D341Med (cell line): ENCODE data around the gene ANGEL1.

ENCODE experiments used
- DNase-seq: peaks from one replicate; pipeline ENCODE4 v3.0.0; 2012; ENCODE audit warnings: low spot score

The ANGEL1 gene, protein sequence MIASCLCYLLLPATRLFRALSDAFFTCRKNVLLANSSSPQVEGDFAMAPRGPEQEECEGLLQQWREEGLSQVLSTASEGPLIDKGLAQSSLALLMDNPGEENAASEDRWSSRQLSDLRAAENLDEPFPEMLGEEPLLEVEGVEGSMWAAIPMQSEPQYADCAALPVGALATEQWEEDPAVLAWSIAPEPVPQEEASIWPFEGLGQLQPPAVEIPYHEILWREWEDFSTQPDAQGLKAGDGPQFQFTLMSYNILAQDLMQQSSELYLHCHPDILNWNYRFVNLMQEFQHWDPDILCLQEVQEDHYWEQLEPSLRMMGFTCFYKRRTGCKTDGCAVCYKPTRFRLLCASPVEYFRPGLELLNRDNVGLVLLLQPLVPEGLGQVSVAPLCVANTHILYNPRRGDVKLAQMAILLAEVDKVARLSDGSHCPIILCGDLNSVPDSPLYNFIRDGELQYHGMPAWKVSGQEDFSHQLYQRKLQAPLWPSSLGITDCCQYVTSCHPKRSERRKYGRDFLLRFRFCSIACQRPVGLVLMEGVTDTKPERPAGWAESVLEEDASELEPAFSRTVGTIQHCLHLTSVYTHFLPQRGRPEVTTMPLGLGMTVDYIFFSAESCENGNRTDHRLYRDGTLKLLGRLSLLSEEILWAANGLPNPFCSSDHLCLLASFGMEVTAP

DNA sequence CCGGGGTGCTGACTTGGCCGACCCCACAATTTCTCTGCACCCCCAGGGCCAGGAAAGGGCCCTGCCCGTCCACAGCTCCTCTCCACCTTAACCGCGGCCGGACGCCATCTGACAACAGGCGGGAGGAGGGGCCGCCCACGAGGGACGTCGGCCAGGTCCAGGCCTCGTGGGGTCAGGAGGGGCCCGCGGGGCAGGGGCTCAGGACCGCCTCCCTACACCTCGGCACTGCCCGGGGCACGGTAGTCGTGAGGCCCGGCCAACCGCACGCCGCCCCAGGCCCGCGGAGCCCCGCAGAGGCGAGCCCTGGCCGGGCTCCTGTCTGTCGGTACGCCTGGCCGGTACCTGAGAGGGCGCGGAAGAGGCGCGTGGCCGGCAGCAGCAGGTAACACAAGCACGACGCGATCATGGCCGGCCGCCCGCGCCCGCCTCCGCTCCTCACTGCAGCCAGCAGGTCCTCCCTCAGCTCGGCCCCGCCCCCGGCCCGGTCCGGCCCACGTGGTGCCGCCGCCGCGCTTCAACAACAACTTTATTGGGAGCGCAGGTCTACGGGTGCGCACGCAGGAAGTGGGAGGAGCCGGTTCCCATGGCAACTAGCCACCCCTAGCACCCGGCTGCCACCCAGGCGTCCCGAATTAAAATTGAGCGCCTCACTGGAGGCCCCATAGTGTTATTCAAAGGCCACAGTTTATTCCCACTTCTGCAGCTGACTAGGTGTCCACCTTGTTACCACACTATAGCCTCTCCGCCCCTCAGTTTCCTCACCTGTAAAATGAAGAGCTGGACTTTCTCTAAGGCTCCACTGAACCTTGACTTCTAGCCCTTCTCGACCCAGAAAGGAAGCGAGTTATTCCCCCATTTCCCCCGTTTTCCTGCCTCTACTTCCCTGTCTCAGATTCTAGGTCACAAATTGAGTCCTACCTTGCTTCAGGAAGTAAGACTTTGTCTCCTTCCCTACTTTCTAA is at the start of gene ANGEL1:
Gene ANGEL1 (minus strand): TSS at position 461 of the 962 bp plus-strand sequence. CDS start 55 bp downstream, at position 406.
- peak; percentile 97 for DNase-seq

DNA sequence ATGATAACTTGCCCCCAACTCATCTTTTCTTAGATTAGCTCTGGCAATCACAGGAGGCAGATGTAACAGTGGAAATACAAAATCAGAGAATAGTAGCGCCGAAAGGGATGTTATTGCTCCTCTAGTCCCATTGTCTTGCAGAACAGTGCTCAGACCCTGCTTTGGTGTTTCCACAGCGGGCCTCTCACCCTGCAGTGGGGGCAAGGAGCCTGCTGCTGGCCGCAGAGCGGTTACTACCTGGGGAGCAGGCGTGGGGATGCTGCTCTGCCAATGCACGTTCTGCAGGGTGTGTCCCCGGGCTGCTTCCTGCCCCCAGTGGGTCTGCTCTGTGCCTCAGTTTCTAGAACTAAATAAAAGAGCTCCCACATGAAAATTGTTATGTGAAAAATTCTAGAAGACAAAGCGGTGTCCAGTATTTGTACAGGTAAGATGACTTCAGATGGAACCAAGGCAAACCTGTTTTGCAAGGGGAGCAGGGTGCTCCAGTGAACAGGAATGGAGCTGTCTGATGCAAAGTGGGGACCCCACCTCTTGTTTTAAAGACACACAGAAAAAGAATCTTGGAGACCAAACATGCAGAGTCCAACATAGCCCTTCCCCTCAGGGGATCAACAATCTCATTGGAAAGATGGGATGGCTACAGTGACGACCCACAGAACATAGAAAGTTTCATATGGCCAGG is 49.0 kb upstream of the ANGEL1 start:
- no peak for DNase-seq

DNA sequence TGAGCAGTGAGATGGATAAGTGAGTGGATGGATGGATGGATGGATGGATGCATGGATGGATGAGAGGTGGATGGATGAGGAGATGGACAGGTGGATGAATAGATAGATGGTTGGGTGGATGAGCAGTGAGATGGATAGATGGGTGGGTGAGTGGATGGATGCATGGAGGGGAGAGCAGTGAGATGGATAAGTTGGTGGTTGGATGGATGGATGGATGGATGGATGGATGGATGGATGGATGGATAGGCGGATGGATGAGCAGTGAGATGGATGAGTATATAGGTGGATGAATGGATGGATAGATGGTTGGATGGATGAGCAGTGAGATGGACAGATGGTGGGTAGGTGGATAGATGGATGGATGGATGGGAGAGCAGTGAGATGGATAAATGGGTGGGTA is 44.1 kb upstream of the ANGEL1 start:
- no peak for DNase-seq

DNA sequence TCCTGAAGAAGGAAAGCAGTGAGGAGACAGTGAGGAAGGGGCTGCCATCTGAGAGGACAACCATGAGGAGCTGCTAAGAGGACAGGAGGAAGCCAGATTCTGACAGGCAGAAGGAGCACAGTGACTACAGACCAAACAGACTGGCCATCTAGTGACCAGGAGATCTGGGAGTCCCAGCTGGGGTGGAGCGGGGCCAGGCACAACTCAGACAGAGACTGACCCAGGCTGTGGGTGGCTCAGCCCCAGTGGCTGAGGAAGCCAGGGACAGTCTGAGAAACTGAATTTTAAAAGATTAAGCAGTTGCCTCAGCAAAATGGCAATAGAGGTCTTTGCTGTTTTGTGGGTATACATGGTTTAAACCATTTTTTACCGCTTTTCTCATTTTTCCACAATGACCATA is 42.4 kb upstream of the ANGEL1 start:
- no peak for DNase-seq

DNA sequence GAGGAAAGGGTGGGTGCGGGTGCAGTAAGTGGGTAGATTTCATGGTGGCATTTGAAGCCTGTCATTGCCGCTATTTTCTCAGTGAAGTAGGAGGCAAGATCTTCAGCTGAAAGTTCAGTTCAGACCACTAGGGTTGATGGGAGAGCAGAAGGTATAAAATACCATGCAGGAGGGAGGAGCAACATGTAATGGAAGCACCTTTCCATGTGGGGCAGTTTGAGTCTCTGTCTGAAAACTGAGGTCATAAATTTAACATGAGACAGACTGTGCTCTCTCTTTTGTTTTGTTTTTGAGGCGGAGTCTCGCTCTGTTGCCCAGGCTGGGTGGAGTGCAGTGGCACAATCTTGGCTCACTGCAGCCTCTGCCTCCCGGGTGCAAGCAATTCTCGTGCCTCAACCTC is 36.2 kb upstream of the ANGEL1 start:
- no peak for DNase-seq

DNA sequence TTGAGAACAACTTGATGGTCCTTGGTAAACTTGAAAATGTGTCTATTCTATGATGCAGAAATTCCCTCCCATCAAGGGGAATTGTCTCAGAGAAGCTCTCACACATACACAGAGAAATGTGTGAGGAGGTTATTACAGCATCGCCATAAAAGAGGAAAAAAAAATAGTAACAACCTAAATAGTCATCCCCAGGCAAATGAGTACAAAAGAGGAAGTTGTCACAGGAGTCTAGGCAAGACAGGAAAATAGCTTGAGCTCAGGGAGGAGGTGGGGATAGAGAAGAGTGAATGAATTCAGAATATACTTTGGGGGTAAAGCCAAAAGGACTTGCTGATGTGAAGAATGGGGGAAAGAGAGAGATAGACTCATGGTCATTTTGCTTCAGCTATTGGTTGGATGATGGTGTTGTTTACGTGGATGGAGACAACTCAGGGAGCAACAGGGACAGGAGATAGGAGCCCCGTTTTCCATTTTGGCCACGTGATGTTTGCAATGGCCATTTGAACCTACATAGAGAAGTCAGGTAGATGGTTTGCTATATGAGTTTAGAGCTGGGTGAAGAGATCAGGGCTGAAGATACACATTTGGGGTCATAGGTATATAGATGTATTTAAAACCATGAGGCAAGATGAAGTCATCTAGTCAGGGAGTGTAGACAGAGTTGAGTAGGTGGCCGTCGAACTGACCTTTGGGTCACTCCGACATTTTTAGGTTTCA is 33.8 kb upstream of the ANGEL1 start:
- no peak for DNase-seq

DNA sequence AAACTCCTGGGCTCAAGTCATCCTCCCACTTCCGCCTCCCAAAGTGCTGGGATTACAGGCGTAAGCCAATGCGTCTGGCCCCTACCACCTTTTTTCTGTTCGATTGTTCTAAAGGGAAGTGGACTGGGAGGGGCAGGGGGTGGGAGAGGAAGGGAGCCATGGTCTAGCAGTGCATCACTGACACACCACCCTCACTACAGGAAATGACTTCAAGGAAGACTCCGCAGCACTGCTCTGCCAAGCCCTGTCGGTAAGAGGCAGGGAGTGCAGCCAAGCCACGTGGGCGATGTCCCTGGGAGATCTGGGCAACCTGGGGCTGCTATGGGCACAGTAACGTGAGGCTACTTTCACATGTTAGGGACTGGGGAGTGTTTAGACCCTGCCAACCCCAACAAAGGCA is 31.5 kb upstream of the ANGEL1 start:
- DNase-seq = peak; percentile 48

DNA sequence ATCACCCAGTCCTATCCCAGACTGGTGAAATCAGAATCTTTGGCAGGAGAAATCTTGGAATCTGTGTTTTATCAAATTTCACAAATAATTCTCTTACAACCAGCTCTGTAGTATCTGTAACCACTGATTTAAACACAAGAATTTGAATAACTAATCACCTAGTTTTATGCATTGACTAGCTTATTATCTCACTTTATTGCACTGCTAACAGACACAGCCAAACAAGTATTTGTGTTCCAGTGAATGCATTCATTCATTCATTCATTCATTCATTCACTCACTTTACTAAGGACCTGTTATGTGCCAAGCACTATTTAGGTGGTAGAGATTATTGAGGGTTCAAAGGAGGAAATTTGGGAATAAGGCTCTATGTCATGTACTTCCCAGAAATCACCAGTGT is 29.7 kb upstream of the ANGEL1 start:
- DNase-seq = no peak

DNA sequence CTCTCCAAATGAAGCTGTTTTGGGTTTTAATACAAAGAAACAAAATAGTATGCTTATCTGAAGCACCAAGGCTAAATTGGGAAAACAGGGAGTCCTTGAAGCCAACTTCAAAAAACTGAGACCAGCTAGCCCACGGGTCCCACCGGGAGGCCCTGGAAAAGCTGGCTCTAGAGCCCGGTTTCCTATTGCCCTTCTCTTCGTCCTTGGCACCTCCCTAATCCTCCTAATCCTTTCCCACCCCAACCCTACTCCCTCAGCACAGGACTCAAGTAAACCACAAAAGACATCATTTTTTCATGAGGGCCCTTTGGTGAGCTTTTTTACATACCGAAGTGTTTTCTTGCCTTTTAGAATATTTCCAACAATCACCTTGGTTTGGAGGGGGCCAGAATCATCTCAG is 24.8 kb upstream of the ANGEL1 start:
- no peak for DNase-seq

DNA sequence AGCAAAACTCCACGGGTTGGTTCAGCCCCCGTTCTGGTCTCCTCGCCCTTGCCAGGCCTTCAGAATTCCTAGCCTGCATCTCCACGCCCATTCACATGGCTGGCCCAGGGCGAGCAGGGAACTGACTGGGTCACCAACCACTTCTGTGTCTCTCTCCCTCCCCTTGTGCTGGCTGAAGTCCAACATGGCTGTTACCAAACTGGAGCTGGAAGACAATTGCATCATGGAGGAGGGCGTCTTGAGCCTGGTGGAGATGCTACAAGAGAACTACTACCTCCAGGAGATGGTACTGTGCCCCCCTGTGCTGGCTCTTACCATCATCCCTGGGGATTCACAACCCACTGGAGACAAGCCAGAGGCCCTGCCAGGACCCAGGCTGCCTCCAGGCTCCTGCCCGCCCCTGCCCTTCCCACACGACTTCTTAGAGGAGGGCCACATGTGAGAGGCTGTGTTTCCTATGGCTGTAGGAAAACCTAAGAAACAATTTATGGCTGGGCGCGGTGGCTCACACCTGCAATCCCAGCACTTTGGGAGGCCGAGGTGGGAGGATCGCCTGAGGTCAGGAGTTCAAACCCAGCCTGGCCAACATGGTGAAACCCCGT is 23.4 kb upstream of the ANGEL1 start:
- no peak for DNase-seq

DNA sequence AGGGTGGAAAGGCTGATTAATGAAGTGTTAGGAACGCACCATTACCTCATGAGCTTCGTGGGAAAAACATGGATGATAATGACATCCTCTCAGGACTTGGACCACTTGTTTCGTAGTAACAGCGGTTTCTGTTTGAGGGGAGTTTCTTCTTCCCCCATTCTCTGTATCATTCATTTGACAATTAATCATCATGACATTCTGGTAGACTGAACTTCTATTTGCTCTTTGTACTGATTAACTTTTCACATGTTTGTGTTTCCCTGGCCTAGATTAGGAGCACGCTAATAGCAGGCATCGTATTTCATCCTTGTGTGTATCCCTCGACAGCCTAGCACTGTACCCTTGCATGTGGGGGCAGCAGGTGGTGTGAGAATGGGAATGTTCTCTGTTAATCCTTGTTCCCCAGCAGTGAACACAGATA is 21.6 kb upstream of the ANGEL1 start:
- no peak for DNase-seq

DNA sequence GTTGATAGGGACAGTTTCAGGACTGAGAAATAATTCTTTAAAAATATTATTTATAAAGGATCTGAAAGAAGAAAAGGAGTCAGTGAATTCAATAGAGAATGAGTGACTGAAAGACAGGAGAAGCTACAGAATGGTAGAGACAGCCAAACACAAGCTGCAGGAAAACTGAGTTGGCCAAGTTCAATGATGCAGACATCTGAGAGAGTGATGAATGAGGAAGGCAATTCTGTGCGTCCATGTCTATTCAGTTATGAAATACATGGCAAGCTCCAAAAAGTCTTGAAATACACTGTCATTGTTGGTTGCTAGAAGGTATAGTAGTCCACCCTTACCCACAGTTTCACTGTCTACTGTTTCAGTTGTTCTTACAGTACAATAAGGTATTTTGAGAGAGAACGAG is 20.3 kb upstream of the ANGEL1 start:
- DNase-seq = no peak

DNA sequence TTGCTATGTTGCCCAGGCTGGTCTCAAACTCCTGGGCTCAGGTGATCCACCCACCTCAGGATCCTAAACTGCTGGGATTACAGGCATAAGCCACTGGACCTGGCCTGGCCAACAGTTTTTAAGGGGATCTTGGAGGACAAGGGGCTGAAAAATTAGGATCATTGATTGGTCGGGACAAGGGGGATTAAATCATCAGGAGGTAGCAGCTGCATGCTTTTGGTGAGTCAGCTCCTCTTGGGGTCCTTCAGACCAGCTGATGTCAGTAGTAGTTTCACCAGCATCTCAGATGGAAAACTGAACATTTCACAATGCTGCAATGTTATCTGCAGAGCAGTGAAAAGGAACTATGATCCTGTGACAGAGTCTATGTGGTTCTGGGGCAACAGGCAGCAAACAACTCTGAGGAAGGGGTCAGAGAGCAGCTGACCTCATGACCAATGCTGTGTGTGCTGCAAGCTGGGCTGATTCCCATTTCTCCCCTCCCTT is 19.9 kb upstream of the ANGEL1 start:
- DNase-seq = no peak

DNA sequence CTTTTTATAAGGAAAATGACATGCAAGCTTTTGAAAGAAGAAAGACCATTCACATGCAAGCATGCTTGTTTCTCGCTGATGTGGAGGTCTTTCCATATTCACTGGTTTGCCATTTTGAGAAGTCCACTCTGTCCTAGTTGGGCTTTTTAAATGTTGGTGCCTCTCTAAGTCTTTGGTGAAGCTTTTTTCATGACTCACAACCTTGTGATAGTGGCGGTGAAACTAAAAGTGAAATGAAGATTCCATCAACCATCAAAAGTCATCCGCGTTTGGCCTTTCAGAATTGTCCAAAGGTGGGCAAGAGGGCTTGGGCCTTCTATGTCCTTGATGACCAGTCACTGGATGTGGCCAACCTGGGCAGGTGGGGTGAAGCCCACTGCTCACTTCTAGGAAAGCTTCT is 17.9 kb upstream of the ANGEL1 start:
- no peak for DNase-seq

DNA sequence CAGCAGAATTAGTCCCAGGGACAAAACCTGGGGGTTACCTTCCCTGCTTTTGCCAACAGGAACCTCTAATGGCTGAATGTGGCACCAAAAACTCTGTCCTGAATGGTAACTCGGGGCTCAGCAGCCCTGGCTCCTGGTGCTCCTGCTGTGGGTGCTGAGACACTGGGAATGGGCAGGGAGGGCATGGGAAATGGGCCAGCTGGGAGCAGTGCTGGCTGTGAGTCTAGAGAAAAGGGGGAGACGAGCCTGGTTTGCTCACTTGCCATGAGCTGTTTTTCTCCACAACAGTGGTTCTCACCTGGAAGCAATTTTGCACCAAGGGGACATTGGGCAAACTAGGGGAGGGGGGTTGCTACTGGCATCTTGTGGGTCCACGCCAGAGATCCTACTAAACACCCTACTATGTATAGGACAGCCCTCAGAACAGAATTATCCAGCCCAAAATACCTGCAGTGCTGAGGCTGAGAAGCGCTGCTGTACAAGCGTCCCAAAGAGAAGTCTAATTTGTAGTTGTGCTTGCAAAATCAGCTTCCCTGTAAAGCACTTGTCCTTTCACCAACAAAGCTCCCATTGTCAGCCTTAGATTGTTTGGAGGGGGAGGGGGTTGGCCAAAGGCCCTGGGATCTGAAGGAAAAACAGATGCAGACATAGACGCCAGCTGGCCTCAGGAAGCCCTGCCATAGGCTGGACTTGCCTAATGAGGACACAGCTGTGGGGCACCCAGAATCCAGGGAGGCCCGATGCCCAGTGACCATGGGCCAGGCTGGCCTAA is 17.2 kb upstream of the ANGEL1 start:
- no peak for DNase-seq

DNA sequence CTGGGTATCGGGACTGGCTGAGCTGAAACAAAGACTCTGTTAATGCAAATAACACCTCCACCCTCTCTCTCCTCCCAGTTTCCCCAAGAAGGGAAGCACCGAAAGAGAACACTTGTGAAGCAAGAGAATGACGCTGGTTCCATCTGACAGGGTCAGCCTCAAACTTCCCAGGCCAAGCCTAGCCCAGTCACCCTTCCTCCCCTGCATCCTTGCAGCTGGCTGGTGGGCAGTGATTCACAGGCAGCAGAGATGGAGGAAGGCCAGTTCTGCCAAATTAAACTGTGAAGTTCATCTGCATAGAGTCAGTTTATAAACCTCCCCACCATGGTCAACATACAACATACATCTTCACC is 16.3 kb upstream of the ANGEL1 start:
- DNase-seq = no peak

DNA sequence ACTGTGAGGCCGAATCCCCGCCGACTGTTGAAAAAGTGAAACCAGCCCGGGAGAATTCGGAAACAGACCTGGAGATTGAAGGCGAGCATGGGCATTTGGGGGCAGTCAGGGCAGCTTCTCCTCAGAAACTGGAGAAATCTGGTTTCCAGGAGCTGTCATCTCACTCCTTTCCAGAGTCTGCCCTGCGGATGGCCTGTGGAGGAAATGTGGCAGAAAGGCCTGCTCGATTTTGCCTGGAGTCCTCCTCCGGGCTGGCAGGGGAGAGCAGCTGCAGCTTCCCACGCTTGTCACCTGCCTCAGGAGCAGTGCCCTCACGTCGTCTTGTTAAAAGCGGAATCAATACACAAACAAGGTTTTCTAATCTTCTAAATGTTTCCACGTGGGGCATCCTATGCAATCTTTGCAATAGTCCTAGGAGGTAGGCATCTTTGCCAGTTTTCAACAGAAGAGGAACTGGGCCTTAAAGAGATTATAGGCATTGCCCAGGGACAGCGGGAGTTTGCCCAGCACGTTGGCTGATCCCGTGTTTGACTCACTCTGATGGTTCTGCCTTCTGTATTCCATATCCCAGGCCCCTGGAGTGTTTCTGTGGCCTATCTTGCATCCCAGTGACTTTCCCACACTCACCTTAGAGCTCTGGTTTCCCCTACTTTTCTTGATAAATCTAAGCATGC is 15.8 kb upstream of the ANGEL1 start:
- DNase-seq = no peak

DNA sequence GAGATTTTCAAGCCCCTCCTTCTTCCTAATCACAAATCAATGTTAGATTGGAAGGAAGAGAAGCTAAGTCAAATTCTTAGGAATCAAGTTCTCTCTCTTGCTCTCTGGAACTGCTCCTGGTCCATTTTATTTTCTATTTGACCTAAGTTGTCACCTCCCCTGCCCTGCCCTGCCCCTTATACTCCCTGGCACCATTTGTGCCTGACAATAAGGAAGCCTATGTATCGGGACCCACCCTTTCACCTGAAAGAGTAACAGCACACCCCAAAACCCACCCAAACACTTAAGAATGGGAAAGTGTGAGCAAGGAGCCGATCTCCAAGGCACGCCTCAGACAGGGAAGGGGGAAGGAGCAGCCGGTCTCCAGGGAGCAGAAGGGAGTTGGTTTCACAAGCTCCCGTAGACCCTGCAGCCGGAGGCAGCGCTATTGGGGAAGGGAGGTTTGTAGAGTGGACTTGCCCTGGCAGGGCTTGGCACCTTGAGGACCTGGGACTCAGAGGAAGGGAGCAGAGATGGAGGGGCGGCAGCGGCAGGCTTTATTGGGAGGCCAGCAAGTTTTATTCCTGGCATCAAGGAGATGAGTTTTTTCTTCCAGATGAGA is 15.1 kb upstream of the ANGEL1 start:
- no peak for DNase-seq

DNA sequence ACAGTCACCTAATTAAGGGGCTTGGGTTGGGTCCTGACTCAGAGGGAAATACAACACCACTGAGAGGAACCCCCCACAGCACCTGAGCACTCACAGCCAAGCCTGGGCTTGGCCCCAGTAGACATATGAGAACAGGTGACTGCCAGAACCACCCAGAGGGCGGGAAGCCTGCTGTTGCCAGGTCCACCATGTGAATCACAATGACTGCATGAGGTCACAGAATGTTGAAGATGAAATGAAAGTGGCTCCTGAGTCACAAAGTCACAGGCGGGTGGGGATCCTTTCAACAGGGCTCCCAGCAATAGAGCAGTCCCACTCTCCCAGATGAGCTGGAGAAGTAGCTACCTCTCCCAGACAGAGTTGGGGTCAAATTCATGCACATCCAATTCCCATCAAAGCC is 13.4 kb upstream of the ANGEL1 start, which contains the start of gene LRRC74A:
Gene LRRC74A (plus strand): TSS at position 287 of the 400 bp plus-strand sequence. CDS start 290 bp downstream, outside the sequence.
- no peak for DNase-seq
